DMS79 treated with DMSO at 0.1 percent for 48 hours (cell line): ENCODE measurements around the gene SEPTIN14.
"Not testable (repeated sequence)": the region's sequence is repeated elsewhere in the genome, so short reads cannot be mapped to it uniquely, and the experiment has no call there.

ENCODE experiments used
- DNase-seq: peaks from one replicate; lab custom pipeline; 2025; lab: John Stamatoyannopoulos, UW

The SEPTIN14 gene

GRCh38 chr7:55784151-55784550 is 78.4 kb downstream of the SEPTIN14 start:
- no peak for DNase-seq

GRCh38 chr7:55778631-55779030 is 83.9 kb downstream of the SEPTIN14 start:
- DNase-seq = no peak

GRCh38 chr7:55776196-55776595 is 86.4 kb downstream of the SEPTIN14 start:
- no peak for DNase-seq

GRCh38 chr7:55775051-55775420 is 87.5 kb downstream of the SEPTIN14 start:
- DNase-seq = no peak

GRCh38 chr7:55774327-55775050 is 88.1 kb downstream of the SEPTIN14 start:
- DNase-seq = peak; percentile 89

- no peak for DNase-seq
Observed at GRCh38 chr7:55770778-55771177, 91.8 kb downstream of the SEPTIN14 start.

- DNase-seq = not testable (repeated sequence)
Observed at GRCh38 chr7:55753274-55753862, 109.2 kb downstream of the SEPTIN14 start.

GRCh38 chr7:55744706-55745105 is 117.8 kb downstream of the SEPTIN14 start:
- DNase-seq = not testable (repeated sequence)
